ENCODE data around the gene WDFY2.

WDFY2 gene

GRCh38 chr13:51668580-51669195 lies 84.4 kb downstream of the WDFY2 start:
- DNase-seq (ENCODE audit: insufficient read length, low spot score) (no peak), FAIRE-seq (peak; percentile 46)
- TF ChIP-seq, protein P1, sequence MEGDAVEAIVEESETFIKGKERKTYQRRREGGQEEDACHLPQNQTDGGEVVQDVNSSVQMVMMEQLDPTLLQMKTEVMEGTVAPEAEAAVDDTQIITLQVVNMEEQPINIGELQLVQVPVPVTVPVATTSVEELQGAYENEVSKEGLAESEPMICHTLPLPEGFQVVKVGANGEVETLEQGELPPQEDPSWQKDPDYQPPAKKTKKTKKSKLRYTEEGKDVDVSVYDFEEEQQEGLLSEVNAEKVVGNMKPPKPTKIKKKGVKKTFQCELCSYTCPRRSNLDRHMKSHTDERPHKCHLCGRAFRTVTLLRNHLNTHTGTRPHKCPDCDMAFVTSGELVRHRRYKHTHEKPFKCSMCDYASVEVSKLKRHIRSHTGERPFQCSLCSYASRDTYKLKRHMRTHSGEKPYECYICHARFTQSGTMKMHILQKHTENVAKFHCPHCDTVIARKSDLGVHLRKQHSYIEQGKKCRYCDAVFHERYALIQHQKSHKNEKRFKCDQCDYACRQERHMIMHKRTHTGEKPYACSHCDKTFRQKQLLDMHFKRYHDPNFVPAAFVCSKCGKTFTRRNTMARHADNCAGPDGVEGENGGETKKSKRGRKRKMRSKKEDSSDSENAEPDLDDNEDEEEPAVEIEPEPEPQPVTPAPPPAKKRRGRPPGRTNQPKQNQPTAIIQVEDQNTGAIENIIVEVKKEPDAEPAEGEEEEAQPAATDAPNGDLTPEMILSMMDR (IDR thresholded peaks at IDR 0.05; ENCODE audit: insufficient read depth, missing control alignments) = no peak

DNA sequence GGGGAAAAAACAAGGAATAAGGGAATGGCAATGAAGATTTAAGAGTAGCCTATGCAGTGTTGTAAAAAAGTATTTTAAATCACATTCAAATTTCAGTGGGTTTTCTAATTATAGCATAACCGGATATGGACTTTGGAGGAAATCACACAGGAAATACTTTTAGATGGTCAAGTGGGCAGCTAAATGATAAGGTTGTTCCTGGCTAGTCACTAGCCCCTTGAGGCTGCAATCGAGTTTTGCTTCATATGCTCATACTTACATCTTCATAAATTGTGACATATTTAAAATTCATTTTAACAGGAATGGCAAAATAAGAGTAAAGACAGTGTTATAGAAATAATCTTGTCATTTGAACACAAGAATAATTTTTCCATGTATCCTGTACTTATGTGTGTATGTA lies 88.9 kb downstream of the WDFY2 start:
- TF ChIP-seq, protein P1 (IDR thresholded peaks at IDR 0.05; ENCODE audit: insufficient read depth, missing control alignments) = no peak
- DNase-seq (ENCODE audit: insufficient read length, low spot score) = no peak
- FAIRE-seq = peak; percentile 77

DNA sequence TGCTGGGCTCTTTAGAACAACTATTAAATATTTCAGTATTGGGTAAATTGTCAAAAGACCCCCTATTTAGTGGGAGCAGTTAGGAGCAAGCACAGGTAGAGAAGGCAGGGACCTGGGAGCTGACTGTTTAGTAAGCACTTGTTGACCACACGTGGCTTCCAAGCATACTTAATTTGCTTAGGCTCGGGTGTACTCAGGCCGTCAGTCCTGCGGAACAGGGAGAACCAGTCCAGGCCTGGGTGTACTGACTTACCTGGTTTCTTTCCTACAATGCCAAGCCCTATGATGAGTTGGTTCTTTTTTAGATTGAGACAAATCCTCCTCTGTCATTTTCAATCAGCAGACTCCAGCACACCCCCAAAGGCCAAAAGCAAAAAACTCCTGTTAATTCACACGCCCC lies 90.0 kb downstream of the WDFY2 start:
- FAIRE-seq (no peak), DNase-seq (ENCODE audit: insufficient read length, low spot score) (no peak)
- TF ChIP-seq, protein P1 (IDR thresholded peaks at IDR 0.05; ENCODE audit: insufficient read depth, missing control alignments) = no peak

DNA sequence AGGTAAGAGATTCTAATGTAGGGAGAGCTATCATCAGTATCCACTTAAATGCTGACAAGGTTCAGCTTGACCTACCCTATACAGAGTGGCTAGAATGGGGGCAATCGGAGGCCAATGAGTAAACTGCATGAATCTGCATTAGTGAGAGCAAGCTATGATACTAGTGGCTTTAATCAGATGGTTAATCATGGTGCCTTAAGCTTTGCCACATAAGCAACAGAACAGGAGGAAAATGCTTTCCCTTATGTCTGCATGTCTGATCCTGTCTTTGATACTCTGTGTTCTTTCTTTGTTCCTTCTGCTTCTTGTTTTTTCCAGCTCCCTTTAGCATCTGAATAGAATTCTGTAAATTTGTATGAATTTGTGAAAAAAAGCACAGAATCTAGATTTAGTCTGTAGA lies 91.1 kb downstream of the WDFY2 start:
- DNase-seq (ENCODE audit: insufficient read length, low spot score) (no peak), FAIRE-seq (peak; percentile 82)
- TF ChIP-seq, protein P1 (IDR thresholded peaks at IDR 0.05; ENCODE audit: insufficient read depth, missing control alignments) = no peak

- no peak for DNase-seq (ENCODE audit: insufficient read length, low spot score)
- FAIRE-seq = no peak
- TF ChIP-seq, protein P1 (IDR thresholded peaks at IDR 0.05; ENCODE audit: insufficient read depth, missing control alignments) = no peak
Measured at GRCh38 chr13:51675877-51676276, 91.6 kb downstream of the WDFY2 start.

DNA sequence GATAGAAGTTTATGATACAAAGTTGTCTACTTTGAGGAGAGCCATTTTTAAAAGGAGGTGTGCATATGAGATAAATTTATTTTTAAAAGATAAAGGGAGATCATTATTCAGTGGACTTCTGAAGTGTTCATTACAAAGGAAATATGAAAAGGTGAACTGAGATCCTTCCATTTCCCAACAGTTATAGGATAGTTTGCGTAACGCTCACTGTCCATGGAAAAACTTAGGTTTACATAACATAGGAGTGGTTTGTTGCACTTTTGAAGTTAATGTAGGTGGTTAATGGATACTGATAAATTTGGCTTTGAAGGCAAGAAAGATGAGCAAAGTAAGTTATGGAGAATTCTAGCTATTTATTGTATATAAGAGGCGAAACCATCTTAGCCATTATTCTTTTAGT lies 92.5 kb downstream of the WDFY2 start:
- TF ChIP-seq, protein P1 (IDR thresholded peaks at IDR 0.05; ENCODE audit: insufficient read depth, missing control alignments) = no peak
- FAIRE-seq = peak; percentile 6
- no peak for DNase-seq (ENCODE audit: insufficient read length, low spot score)

- FAIRE-seq (no peak), DNase-seq (ENCODE audit: insufficient read length, low spot score) (no peak)
- TF ChIP-seq, protein P1 (IDR thresholded peaks at IDR 0.05; ENCODE audit: insufficient read depth, missing control alignments) = no peak
Measured at GRCh38 chr13:51678420-51678819, 94.2 kb downstream of the WDFY2 start.
